ENCODE data around the gene PIGK. TPM values are rescaled to one million over a fixed set of nuclear protein-coding genes. Genes with fewer than 3 reads are reported as not detected.

The PIGK gene
- total and polyA plus RNA-seq, 2 of the 4 experiments (the other 2 are of a cell fraction), result 15.6 to 21.2 TPM

GRCh38 chr1:77100875-77101274, 118.4 kb downstream of the PIGK start:
- Histone ChIP-seq H4K5ac (ENCODE audit: low read depth, low read length) (no peak overlapping the region), H2BK15ac (ENCODE audit: low read depth, low read length) (no peak overlapping the region), H3K4ac (ENCODE audit: low read depth, low read length) (no peak overlapping the region), H3K9ac (ENCODE audit: low read depth, low read length) (no peak overlapping the region), H3K9me1 (ENCODE audit: insufficient read depth, low read length) (no peaks in the 10 kb centered on the region), H4K8ac (ENCODE audit: low read depth in 2 of 2, low read length in 2 of 2) (no peak overlapping the region), H3K79me1 (ENCODE audit: low read depth in 1 of 2, low read length in 2 of 2) (no peaks in the 10 kb centered on the region), H3K56ac (ENCODE audit: extremely low read depth, insufficient read depth, low read length) (no peak overlapping the region), H3K4me2 (ENCODE audit: low read depth, low read length) (no peak overlapping the region), H2AK5ac (ENCODE audit: low read depth, low read length) (no peak overlapping the region), H2BK120ac (ENCODE audit: low read depth, low read length) (no peak overlapping the region), H3K36me3 (ENCODE audit: control insufficient read depth, insufficient read depth, low read length) (no peaks in the 10 kb centered on the region), H4K91ac (ENCODE audit: insufficient read depth, low read depth, low read length) (no peak overlapping the region), H3K4me3 (ENCODE audit: insufficient read depth, low read depth, low read length) (no peak overlapping the region), H3K14ac (replicated peaks; ENCODE audit: low read depth, low read length) (no peak overlapping the region), H3K18ac (ENCODE audit: low read depth, low read length) (no peak overlapping the region), H3K4me1 (ENCODE audit: control insufficient read depth, insufficient read depth, low read length) (no peaks in the 10 kb centered on the region), H3K23ac (ENCODE audit: low read depth, low read length) (no peak overlapping the region), H2AFZ (replicated peaks; ENCODE audit: low read length, poor library complexity) (no peak overlapping the region), H3K27ac (ENCODE audit: insufficient read depth, low read length) (no peak overlapping the region), H2BK20ac (ENCODE audit: low read depth, low read length) (no peak overlapping the region), H3K27me3 (ENCODE audit: control insufficient read depth, insufficient read depth, low read length) (no peaks in the 10 kb centered on the region), H3K9me3 (ENCODE audit: control insufficient read depth, insufficient read depth, low read length) (0 out of 2 replicates have a peak, but pooled peaks cover 2% of the 10 kb centered on the region), H2AK9ac (replicated peaks; ENCODE audit: low read depth, low read length, poor library complexity) (no peak overlapping the region), H4K20me1 (ENCODE audit: insufficient read depth, low read length) (no peaks in the 10 kb centered on the region), H2BK5ac (ENCODE audit: low read depth, low read length, poor library complexity, severe bottlenecking) (no peak overlapping the region)
- intact Hi-C loops (cut with micrococcal nuclease), result no loop called here
- no TSS peak for BruUV-seq (replicated peaks)
- ChIA-PET CTCF (no interaction called here), POLR2A (ENCODE audit: unreplicated experiment) (no interaction called here)
- in situ Hi-C loops (cut with MboI; ENCODE audit: low sequenced_read_pairs), result no loop called here
- DNase-seq, result peak; percentile 1
- dilution Hi-C loops (cut with HindIII; ENCODE audit: low sequenced_read_pairs, unreplicated experiment), result no loop called here
- no CpG with 5 or more reads among the region's 1 CpG for WGBS, 2 experiments (ENCODE audit: extremely low coverage in 2 of 2, insufficient read length in 1 of 2)
- TF ChIP-seq, protein P1, sequence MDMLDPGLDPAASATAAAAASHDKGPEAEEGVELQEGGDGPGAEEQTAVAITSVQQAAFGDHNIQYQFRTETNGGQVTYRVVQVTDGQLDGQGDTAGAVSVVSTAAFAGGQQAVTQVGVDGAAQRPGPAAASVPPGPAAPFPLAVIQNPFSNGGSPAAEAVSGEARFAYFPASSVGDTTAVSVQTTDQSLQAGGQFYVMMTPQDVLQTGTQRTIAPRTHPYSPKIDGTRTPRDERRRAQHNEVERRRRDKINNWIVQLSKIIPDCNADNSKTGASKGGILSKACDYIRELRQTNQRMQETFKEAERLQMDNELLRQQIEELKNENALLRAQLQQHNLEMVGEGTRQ (IDR thresholded peaks at IDR 0.05; ENCODE audit: low read depth, low read length), result no peak
- no peak for TF ChIP-seq POLR2A (IDR thresholded peaks at IDR 0.05; ENCODE audit: low read depth, low read length)
- no peak for TF ChIP-seq CHD1 (IDR thresholded peaks at IDR 0.05; ENCODE audit: low read depth, low read length)
- no peak for TF ChIP-seq RCOR1 (IDR thresholded peaks at IDR 0.05; ENCODE audit: insufficient replicate concordance, low read length)
- no peak; the same call in 1 of the 2 replicates for ATAC-seq (ENCODE audit: low read depth)

Data from IMR-90 (cell line).